Amniotic epithelial cell (primary cell): Measurements from ENCODE around the gene ANKS1B.
A peak's percentile ranks its signal among the peaks of the same experiment; 100 is the strongest.
"Not testable (repeated sequence)": the region's sequence is repeated elsewhere in the genome, so short reads cannot be mapped to it uniquely, and the experiment has no call there.

Experiments
- DNase-seq: peaks from one replicate; pipeline ENCODE4 v3.0.0-alpha.2; 2010; ENCODE audit warnings: low read depth

ANKS1B gene

GRCh38 chr12:99984271-99985128 is at the start of gene ANKS1B:
TSS of gene ANKS1B (minus strand) at chr12:99984936. CDS start at chr12:99984237, 699 bp downstream.
- peak; percentile 34 for DNase-seq

GRCh38 chr12:100031836-100032235 is 47.1 kb upstream of the ANKS1B start:
- no peak for DNase-seq

- DNase-seq = no peak
Observed at GRCh38 chr12:100027671-100028070, 42.9 kb upstream of the ANKS1B start.

- DNase-seq = no peak
Observed at GRCh38 chr12:100026241-100026640, 41.5 kb upstream of the ANKS1B start.

- DNase-seq = no peak
Observed at GRCh38 chr12:100024974-100025555, 40.3 kb upstream of the ANKS1B start.

GRCh38 chr12:100020370-100020769 is 35.6 kb upstream of the ANKS1B start:
- DNase-seq = peak; percentile 18

GRCh38 chr12:100017056-100017455 is 32.3 kb upstream of the ANKS1B start:
- DNase-seq = peak; percentile 59

- DNase-seq = not testable (repeated sequence)
Observed at GRCh38 chr12:100016304-100016703, 31.6 kb upstream of the ANKS1B start.

- not testable (repeated sequence) for DNase-seq
Observed at GRCh38 chr12:100005846-100006245, 21.1 kb upstream of the ANKS1B start.

- DNase-seq = no peak
Observed at GRCh38 chr12:99997806-99998205, 13.1 kb upstream of the ANKS1B start.

- DNase-seq = no peak
Observed at GRCh38 chr12:99996095-99996494, 11.4 kb upstream of the ANKS1B start.

GRCh38 chr12:99985631-99986030 is 895 bp upstream of the ANKS1B start:
- no peak for DNase-seq

GRCh38 chr12:99985129-99985570 is 414 bp upstream of the ANKS1B start:
- DNase-seq = peak; percentile 6

- DNase-seq = no peak
Observed at GRCh38 chr12:99983456-99984258, 1.1 kb downstream of the ANKS1B start.

- DNase-seq = no peak
Observed at GRCh38 chr12:99981639-99982190, 3.0 kb downstream of the ANKS1B start.

- DNase-seq = no peak
Observed at GRCh38 chr12:99979471-99979870, 5.3 kb downstream of the ANKS1B start.

GRCh38 chr12:99978152-99978551 is 6.6 kb downstream of the ANKS1B start:
- DNase-seq = no peak

- DNase-seq = no peak
Observed at GRCh38 chr12:99977550-99977949, 7.2 kb downstream of the ANKS1B start.

- DNase-seq = no peak
Observed at GRCh38 chr12:99976762-99977161, 8.0 kb downstream of the ANKS1B start.

GRCh38 chr12:99975321-99975720 is 9.4 kb downstream of the ANKS1B start:
- DNase-seq = no peak

- no peak for DNase-seq
Observed at GRCh38 chr12:99974146-99974545, 10.6 kb downstream of the ANKS1B start.

GRCh38 chr12:99966429-99966828 is 18.3 kb downstream of the ANKS1B start:
- no peak for DNase-seq
